Chondrocyte (in vitro differentiated cells): ENCODE data around the gene RHOT2. TPM values are rescaled to one million over a fixed set of nuclear protein-coding genes. Genes with fewer than 3 reads are reported as not detected.

Experiments
- DNase-seq: peaks from one replicate; pipeline ENCODE4 v3.0.0; 2021; ENCODE audit warnings: mixed read lengths, low spot score
- H3K27ac Mint-ChIP-seq: one replicate; pipeline ENCODE4 v1.8.0; 2021; ENCODE audit warnings: mild to moderate bottlenecking, moderate library complexity, mixed read lengths; ENCODE audit not compliant: unreplicated experiment
- H3K27me3 Mint-ChIP-seq: 2 replicates; pipeline ENCODE4 v1.8.0; 2021; ENCODE audit warnings: low read depth, mixed read lengths
- H3K36me3 Mint-ChIP-seq: 2 replicates; pipeline ENCODE4 v1.8.0; 2021; ENCODE audit warnings: low read depth, mixed read lengths
- H3K4me1 Mint-ChIP-seq: 2 replicates; pipeline ENCODE4 v1.8.0; 2021; ENCODE audit warnings: low read depth, mild to moderate bottlenecking, mixed read lengths
- H3K4me3 Mint-ChIP-seq: one replicate; pipeline ENCODE4 v1.8.0; 2021; ENCODE audit warnings: mild to moderate bottlenecking, moderate library complexity, mixed read lengths; ENCODE audit not compliant: unreplicated experiment
- H3K9me3 Mint-ChIP-seq: 2 replicates; pipeline ENCODE4 v1.8.0; 2021; ENCODE audit warnings: low read depth, mixed read lengths
- total RNA-seq: library from RNA; stranded (reverse); gene quantifications from 3 replicates; pipeline ENCODE4 v1.2.1, GENCODE V29; 2021
- TF ChIP-seq, protein P1 (sequence below): fragments of 200-600 bp; sonication (generic); IDR thresholded peaks from 2 replicates; pipeline ENCODE4 v1.5.0; 2021; ENCODE audit warnings: antibody characterized with exemption, mild to moderate bottlenecking, moderate library complexity

The RHOT2 gene
- total RNA-seq, 1 donor from 2014 or later, result 101 TPM

DNA sequence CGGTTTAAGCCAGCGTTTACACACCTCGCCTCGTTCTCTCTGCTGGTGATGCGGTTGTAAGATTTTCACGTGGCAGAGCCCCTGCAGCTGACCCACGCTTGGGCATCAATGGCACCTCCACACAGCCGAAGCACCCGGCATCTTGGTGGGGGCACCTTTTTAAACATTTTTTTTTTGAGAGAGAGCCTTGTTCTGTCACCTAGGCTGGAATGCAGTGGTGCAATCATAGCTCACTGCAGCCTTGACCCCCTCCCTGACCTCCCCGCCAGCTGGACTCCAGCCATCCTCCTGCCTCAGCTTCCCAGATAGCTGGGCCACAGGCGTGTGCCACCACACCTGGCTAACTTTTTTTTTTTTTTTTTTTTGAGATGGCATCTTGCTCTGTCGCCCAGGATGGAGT is 13.9 kb upstream of the RHOT2 start:
- no peak for DNase-seq
- Mint-ChIP-seq H3K27me3 (no peaks in the 10 kb centered on the region), H3K27ac (no peak overlapping the region), H3K36me3 (no peaks in the 10 kb centered on the region), H3K4me3 (no peak overlapping the region), H3K9me3 (no peaks in the 10 kb centered on the region), H3K4me1 (peaks cover 4% of the 10 kb centered on the region)
- TF ChIP-seq, protein P1, sequence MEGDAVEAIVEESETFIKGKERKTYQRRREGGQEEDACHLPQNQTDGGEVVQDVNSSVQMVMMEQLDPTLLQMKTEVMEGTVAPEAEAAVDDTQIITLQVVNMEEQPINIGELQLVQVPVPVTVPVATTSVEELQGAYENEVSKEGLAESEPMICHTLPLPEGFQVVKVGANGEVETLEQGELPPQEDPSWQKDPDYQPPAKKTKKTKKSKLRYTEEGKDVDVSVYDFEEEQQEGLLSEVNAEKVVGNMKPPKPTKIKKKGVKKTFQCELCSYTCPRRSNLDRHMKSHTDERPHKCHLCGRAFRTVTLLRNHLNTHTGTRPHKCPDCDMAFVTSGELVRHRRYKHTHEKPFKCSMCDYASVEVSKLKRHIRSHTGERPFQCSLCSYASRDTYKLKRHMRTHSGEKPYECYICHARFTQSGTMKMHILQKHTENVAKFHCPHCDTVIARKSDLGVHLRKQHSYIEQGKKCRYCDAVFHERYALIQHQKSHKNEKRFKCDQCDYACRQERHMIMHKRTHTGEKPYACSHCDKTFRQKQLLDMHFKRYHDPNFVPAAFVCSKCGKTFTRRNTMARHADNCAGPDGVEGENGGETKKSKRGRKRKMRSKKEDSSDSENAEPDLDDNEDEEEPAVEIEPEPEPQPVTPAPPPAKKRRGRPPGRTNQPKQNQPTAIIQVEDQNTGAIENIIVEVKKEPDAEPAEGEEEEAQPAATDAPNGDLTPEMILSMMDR, result no peak

GRCh38 chr16:657487-657886 is 10.4 kb upstream of the RHOT2 start:
- DNase-seq, result no peak
- H3K4me3 Mint-ChIP-seq, result no peak overlapping the region
- H3K27me3 Mint-ChIP-seq, result no peaks in the 10 kb centered on the region
- TF ChIP-seq, protein P1, result no peak
- no peaks in the 10 kb centered on the region for H3K36me3 Mint-ChIP-seq
- no peaks in the 10 kb centered on the region for H3K9me3 Mint-ChIP-seq
- peaks cover 4% of the 10 kb centered on the region for H3K4me1 Mint-ChIP-seq
- no peak overlapping the region for H3K27ac Mint-ChIP-seq

DNA sequence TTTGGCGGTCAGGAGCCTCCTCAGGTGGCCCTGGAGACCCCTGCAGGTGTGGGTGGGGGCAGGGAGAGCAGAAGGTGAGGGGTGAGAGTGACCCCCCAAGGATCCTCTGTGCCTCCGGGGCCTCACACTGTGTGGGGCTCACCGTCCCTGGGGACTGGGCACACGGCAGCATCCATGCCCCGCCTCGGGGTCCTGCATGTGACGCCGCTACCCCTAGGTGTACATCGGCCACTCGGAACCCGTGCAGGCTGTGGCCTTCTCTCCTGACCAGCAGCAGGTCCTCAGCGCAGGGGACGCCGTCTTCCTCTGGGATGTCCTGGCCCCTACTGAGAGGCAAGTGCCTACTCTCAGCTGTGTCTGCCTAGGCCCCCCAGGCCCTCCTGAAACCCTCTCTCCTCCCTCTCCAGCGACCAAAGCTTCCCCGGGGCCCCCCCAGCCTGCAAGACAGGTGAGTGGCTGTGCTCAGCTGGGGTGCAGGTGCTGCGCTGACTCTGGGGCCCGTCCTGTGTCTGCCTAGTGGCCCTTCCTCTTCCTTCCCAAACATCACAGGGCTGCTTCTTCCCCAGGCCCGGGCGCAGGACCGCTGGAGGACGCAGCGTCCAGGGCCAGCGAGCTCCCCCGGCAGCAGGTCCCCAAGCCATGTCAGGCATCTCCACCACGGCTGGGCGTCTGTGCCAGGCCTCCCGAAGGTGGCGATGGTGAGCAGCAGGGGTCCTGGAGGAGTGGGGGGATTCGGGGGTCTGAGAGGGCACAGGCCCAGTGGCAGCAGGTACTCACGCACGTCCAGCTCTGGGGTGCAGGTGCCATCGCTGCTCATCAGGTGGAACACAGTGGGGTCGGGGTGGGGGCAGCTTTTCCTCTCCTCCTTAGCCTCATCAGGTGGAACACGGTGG is 9.0 kb upstream of the RHOT2 start:
- H3K9me3 Mint-ChIP-seq, result no peaks in the 10 kb centered on the region
- H3K36me3 Mint-ChIP-seq, result no peaks in the 10 kb centered on the region
- no peaks in the 10 kb centered on the region for H3K27me3 Mint-ChIP-seq
- no peak overlapping the region for H3K4me3 Mint-ChIP-seq
- H3K27ac Mint-ChIP-seq, result no peak overlapping the region
- DNase-seq, result no peak
- H3K4me1 Mint-ChIP-seq, result peaks cover 4% of the 10 kb centered on the region
- TF ChIP-seq, protein P1, result peak; percentile 34

DNA sequence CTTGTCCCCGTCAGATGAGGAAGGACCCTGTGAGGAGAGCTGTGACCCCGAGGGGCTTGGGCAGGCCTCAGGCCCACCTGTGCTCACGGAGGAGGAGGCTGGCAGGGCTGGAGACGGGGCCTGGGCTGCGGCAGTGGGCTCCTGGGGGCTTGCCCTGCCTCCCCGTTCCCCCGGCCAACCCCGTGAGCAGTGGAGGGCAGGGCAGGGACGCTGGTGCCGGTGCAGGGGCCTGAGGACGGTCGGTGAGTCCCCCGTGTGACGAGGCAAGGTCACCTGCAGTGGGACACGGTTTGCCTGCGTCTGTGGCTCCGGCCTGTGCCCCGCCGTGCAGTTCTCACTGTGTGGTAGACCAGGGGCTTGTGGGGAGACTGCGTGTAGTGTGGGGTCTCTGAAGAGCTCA is 8.3 kb upstream of the RHOT2 start:
- no peaks in the 10 kb centered on the region for H3K36me3 Mint-ChIP-seq
- no peaks in the 10 kb centered on the region for H3K27me3 Mint-ChIP-seq
- no peak overlapping the region for H3K4me3 Mint-ChIP-seq
- no peaks in the 10 kb centered on the region for H3K9me3 Mint-ChIP-seq
- TF ChIP-seq, protein P1, result no peak
- H3K27ac Mint-ChIP-seq, result no peak overlapping the region
- H3K4me1 Mint-ChIP-seq, result peaks cover 4% of the 10 kb centered on the region
- DNase-seq, result no peak

DNA sequence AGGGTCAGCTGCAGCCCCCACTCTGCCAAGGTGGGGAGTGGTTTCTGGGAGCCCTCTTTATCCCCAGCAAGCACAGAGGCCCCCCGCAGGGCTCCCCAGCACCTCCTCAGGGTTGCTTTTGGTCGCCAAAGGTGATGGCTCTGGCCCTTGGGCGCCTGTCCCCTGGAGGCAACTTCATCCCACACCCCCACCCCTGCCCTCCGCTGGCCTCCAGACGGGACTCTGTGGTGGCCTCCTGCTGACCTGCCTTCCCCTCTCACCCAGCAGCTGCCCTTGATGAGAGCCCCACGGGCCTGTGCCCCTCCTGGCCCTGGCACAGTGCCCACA is 7.8 kb upstream of the RHOT2 start:
- TF ChIP-seq, protein P1, result no peak

More for the DNA sequence above, 7.8 kb upstream of the RHOT2 start:
- H3K27me3 Mint-ChIP-seq, result no peaks in the 10 kb centered on the region
- no peak for DNase-seq
- H3K4me3 Mint-ChIP-seq, result no peak overlapping the region
- no peaks in the 10 kb centered on the region for H3K36me3 Mint-ChIP-seq
- H3K4me1 Mint-ChIP-seq, result peaks cover 4% of the 10 kb centered on the region
- no peak overlapping the region for H3K27ac Mint-ChIP-seq
- H3K9me3 Mint-ChIP-seq, result no peaks in the 10 kb centered on the region
